Omental fat pad (tissue), 4 donors: ENCODE results near the gene CXCR4. TPM values are rescaled to one million over a fixed set of nuclear protein-coding genes. Genes with fewer than 3 reads are reported as not detected.
"Not testable (repeated sequence)": the region's sequence is repeated elsewhere in the genome, so short reads cannot be mapped to it uniquely, and the experiment has no call there.

Source experiments
- ATAC-seq: fragments of 150-250 bp; one replicate; pipeline ENCODE4 v1.9.1; 2016; ENCODE audit warnings: mild to moderate bottlenecking, moderate library complexity; ENCODE audit not compliant: low FRiP score
- DNase-seq: peaks from one replicate; pipeline ENCODE4 v3.0.0-alpha.2; 2019; ENCODE audit warnings: low spot score
- total RNA-seq, 4 donors: library from RNA; depleted of rRNA; stranded (reverse); fragments of >200 nt; gene quantifications; one replicate each; pipeline ENCODE4 v1.1.0, GENCODE V29; 2016
- TF ChIP-seq, protein P1 (sequence below), 3 donors: fragments of 450-650 bp; IDR thresholded peaks; one replicate each; pipeline ENCODE4 v1.5.1; 2016 to 2017; ENCODE audit warnings: antibody characterized with exemption in 3 of 3, mild to moderate bottlenecking in 3 of 3, moderate library complexity in 2 of 3

CXCR4 gene
- total RNA-seq, 4 donors from 2014 or later: 29.6 to 61.1 (median 37.8) TPM

DNA sequence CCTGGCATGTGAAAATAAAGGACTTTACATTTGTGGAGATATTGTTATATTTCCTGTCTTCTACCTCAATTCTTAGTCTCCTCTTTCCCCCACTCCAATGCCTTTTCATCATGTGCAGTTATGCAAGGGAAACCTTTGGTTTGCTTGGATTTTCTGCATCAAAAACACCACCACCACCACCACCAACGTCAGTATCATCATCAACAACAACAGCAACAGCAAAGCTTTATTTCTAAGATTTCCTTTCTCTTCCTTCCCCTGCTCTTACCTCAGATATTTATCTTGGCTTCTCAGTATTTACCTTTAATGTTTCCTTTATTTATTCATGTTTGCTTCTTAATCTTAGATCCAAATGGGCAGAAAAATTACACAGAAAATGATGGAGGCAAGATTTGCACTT is 26.1 kb downstream of the CXCR4 start:
- DNase-seq (no peak), ATAC-seq (no peak)
- TF ChIP-seq, protein P1, sequence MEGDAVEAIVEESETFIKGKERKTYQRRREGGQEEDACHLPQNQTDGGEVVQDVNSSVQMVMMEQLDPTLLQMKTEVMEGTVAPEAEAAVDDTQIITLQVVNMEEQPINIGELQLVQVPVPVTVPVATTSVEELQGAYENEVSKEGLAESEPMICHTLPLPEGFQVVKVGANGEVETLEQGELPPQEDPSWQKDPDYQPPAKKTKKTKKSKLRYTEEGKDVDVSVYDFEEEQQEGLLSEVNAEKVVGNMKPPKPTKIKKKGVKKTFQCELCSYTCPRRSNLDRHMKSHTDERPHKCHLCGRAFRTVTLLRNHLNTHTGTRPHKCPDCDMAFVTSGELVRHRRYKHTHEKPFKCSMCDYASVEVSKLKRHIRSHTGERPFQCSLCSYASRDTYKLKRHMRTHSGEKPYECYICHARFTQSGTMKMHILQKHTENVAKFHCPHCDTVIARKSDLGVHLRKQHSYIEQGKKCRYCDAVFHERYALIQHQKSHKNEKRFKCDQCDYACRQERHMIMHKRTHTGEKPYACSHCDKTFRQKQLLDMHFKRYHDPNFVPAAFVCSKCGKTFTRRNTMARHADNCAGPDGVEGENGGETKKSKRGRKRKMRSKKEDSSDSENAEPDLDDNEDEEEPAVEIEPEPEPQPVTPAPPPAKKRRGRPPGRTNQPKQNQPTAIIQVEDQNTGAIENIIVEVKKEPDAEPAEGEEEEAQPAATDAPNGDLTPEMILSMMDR (IDR thresholded peaks at IDR 0.05): no peak

DNA sequence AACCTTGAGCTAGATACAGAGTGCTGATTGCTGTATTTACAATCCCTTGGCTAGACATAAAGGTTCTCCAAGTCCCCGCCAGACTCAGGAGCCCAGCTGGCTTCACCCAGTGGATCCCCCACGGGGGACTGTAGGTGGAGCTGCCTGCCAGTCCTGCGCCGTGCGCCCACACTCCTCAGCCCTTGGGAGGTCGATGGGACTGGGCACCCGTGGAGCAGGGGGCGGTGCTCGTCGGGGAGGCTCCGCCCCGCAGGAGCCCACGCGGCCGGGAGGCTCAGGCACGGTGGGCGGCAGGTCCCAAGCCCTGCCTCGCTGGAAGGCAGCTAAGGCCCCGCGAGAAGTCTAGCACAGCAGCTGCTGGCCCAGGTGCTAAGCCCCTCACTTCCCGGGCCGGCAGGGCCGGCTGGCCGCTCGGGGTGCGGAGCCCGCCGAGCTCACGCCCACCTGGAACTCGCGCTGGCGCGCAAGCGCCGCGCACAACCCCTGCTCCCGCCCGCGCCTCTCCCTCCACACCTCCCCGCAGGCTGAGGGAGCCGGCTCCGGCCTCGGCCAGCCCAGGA is 30.0 kb downstream of the CXCR4 start:
- ATAC-seq, DNase-seq: not testable (repeated sequence)

DNA sequence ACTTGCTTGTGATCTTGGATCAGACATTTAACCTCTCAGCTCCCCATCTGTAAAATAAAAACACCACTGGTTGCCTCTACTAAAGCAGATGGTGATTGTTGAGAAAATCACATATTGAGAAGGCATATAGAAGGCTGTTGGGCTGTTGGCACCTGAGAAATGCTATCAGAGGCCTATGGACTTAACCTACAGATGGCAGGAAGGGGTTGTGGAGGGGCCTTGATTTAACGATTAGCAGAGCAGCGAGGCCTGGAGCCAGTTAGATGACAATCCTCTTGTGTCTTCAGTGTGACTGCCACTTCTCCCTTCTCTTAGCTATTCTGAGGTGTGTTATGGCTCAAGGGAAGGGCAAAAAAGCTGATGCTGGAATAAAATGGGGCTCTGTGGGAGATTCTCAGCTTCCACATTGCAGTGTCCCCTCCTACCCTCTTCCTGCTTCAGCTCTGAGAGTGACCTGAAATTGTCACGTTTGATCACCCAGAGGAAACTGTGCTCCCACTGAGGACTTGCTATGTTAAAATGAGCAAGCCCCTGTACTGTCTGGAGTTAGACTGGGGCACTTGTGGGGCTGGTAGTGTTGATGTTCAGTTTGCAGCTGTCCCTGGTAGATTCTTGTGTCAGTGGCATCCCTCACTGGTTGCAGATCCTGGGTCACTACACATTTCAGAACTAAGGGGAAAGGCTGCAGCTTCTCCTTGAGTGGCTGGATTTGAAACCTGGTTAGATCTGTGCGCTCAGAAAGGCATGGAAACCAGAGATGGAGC is 31.5 kb downstream of the CXCR4 start:
- no peak for ATAC-seq
- DNase-seq: no peak
- TF ChIP-seq, protein P1 (IDR thresholded peaks at IDR 0.05): no peak

DNA sequence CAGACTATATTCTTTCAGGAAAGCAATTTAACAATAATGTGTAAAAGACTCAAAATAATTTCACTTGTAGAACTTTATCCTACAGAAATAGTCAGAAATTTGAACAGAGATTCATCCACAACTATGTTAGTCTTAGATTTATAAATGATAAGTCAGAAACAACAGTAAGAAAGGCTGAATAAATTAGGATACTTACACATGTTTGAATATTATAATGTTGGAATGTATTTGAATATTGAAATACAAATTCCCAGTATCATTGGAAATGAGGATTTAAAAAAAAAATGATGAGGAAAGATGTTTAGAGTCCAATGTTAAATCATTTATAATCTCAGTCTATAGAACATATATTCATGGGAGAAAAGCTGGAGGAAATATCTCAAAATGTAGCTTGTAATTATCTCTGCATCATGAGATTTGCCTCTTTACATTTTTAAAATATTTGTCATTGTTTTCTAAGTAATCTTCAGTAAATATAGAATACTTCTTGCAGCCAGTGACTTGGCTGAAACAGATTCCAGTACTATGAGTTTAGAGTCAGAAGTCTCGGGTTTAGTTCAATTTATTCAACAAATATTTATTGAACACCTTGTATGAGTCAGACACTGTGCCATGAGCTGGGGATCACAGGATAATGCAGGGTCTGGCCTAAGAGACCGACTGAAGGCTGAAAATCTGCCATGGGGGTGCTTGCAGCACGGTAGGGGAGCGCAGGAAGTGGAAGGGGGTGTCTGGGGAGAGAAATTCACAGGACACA is 32.3 kb downstream of the CXCR4 start:
- no peak for DNase-seq
- no peak for ATAC-seq
- TF ChIP-seq, protein P1 (IDR thresholded peaks at IDR 0.05): no peak

DNA sequence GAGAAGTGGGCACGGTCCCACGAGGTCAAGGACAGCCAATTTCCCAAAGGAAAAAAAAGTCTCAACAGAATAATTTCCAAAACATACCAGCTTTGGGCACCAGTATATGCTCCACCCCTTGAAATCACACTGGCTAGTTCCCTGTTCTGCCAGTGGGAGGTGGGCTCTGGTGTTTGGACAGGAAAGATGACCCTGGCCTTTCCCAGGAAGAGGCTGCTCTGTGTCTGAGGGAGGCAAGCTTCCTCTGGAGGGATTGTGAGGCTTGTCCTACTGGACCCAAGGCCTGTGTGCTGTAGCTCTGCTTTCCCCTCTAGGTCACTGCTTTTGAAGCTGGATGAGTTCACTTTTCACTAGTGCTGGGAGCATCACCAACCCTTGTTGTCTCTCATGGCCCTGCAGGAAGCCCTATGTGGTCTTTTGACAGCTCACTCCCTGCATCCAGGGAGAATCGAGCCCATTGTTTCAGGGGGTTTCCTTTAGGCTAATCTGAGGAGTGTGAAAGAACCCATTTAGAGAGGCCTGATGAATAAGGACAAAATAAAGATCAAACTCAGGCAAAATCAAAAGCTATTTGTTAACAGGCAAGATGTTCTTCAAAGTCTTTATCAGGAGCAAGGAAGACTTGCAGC is 36.3 kb downstream of the CXCR4 start:
- DNase-seq (no peak), ATAC-seq (no peak)
- TF ChIP-seq, protein P1 (IDR thresholded peaks at IDR 0.05): no peak

DNA sequence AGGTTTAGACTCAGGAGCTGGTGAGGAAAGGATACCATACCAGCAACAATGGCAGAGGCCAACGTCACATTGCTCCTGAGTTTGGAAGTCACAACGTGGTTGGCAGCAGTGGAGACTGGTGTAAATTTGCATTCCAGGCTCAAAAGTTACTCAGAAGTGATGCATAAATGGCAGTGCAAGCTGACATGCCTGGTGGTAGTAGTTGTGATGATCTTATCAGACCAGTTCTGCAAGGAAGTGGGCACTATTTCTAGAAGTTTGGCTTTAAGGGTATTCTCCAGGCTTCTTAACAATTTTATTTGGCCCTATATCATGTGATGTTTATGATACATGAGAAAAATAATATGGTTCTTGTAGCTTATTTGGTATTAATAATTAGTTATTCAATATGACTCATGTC is 37.8 kb downstream of the CXCR4 start:
- TF ChIP-seq, protein P1 (IDR thresholded peaks at IDR 0.05): no peak
- no peak for ATAC-seq

DNA sequence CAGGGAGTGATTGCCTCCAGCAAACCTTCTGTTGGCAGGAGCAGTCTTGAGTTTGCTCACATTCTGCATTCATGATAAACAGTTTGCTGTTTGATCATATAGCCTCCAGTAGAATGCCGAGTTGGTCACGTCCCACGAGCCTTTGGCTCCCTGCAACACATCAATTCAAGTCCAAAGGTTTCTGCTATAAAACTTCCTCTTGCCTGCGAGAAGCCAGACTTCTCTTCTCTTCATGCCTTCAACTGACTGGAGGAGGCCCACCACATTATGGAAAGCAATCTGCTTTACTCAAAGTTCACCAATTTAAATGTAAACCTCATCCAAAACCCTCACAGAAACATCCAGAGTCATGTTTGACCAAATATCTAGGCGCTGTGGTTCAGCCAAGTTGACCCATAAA is 40.8 kb downstream of the CXCR4 start:
- TF ChIP-seq, protein P1 (IDR thresholded peaks at IDR 0.05): no peak
- ATAC-seq (no peak), DNase-seq (no peak)

More for the DNA sequence above, 37.8 kb downstream of the CXCR4 start:
- no peak for DNase-seq
